Tibial nerve (tissue), 4 donors: ENCODE measurements around the gene SLC15A5. TPM values are rescaled to one million over a fixed set of nuclear protein-coding genes. Genes with fewer than 3 reads are reported as not detected.

ENCODE experiments used
- DNase-seq, 2 donors: peaks; one replicate each; pipeline ENCODE4 v3.0.0-alpha.2; 2019; ENCODE audit warnings: low spot score in 2 of 2
- H3K27ac ChIP-seq, 4 donors: fragments of 200-600 bp; sonication (generic) in 3 of 4; one replicate each; pipeline ENCODE4 v1.5.1; 2017 to 2019; ENCODE audit warnings: mild to moderate bottlenecking in 1 of 4
- H3K27me3 ChIP-seq, 2 donors: fragments of 200-600 bp; sonication (generic) in 1 of 2; one replicate each; pipeline versions ENCODE4 v1.5.1 to v1.6.0; 2017 to 2019
- H3K36me3 ChIP-seq, 3 donors: fragments of 200-600 bp; sonication (generic); one replicate each; pipeline ENCODE4 v1.5.1; 2018 to 2019
- H3K4me1 ChIP-seq, 4 donors: fragments of 200-600 bp; sonication (generic) in 3 of 4; one replicate each; pipeline ENCODE4 v1.5.1; 2017 to 2019
- H3K4me3 ChIP-seq, 4 donors: fragments of 200-600 bp; sonication (generic) in 3 of 4; one replicate each; pipeline ENCODE4 v1.5.1; 2017 to 2019; ENCODE audit warnings: mild to moderate bottlenecking in 1 of 4, moderate library complexity in 1 of 4
- H3K9me3 ChIP-seq, 4 donors: fragments of 200-600 bp; sonication (generic) in 3 of 4; one replicate each; pipeline ENCODE4 v1.5.1; 2017 to 2019
- CTCF ChIP-seq, 5 experiments: fragments of 200-600 bp in 3 of 5; fragments of 450-650 bp in 2 of 5; sonication (generic) in 3 of 5; IDR thresholded peaks; one replicate each; pipeline ENCODE4 v1.5.1; 2016 to 2019; ENCODE audit warnings: antibody characterized with exemption in 5 of 5, mild to moderate bottlenecking in 3 of 5, moderate library complexity in 2 of 5
- EP300 ChIP-seq, 2 donors: sonication (generic); formaldehyde crosslinking; IDR thresholded peaks; one replicate each; pipeline ENCODE4 v1.6.1; 2017; ENCODE audit warnings: antibody characterized with exemption in 2 of 2, mild to moderate bottlenecking in 1 of 2
- POLR2A ChIP-seq, 2 donors: fragments of 450-650 bp; IDR thresholded peaks; one replicate each; pipeline ENCODE4 v1.6.1; 2017; ENCODE audit warnings: antibody characterized with exemption in 2 of 2, mild to moderate bottlenecking in 2 of 2, moderate library complexity in 2 of 2
- WGBS, 2 donors: methylation state at CpG; one replicate each; pipeline ENCODE4 v1.1.5; 2018; 5-methylcytosine and 5-hydroxymethylcytosine counted together
- total RNA-seq, 4 donors: library from RNA; depleted of rRNA; stranded (reverse); fragments of >200 nt; gene quantifications; one replicate each; pipeline ENCODE4 v1.1.0, GENCODE V29; 2016

SLC15A5 gene
- total RNA-seq, 4 donors from 2014 or later = not detected

DNA sequence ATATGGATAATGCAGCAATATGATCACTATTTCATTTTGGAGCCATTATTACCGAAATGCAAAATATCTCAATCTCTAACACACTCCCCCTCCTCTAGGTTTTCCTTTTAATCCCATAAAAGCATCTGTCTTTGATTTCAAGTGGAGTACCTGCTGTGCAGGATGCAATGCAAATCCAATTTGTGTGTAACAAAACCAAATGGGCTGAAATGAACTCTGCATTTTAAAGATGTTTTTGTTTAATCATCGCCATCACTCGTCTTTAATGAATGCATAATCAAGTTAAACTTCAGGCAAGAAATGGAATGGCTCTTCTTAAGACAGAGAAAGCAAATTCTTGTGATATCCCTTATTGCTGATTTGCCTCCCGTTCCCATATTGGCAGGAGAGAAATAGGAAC is 114.3 kb downstream of the SLC15A5 start:
- no peak for DNase-seq
- WGBS, 2 donors = 66 to 71% methylated on average over 4 of the region's 4 CpGs
- TF ChIP-seq POLR2A (IDR thresholded peaks at IDR 0.05) (no peak), CTCF (IDR thresholded peaks at IDR 0.05) (no peak), EP300 (IDR thresholded peaks at IDR 0.05) (no peak)

GRCh38 chr12:16159571-16159970 is 117.9 kb downstream of the SLC15A5 start:
- Histone ChIP-seq H3K36me3 (no peaks in the 10 kb centered on the region), H3K4me1 (no peaks in the 10 kb centered on the region), H3K27me3 (no peaks in the 10 kb centered on the region), H3K9me3 (no peaks in the 10 kb centered on the region), H3K4me3 (no peak overlapping the region), H3K27ac (no peak overlapping the region)
- no peak for TF ChIP-seq CTCF (IDR thresholded peaks at IDR 0.05)
- TF ChIP-seq POLR2A (IDR thresholded peaks at IDR 0.05) = no peak
- TF ChIP-seq EP300 (IDR thresholded peaks at IDR 0.05) = no peak
- no peak for DNase-seq
- WGBS, 2 donors = 25 to 39% methylated on average over 1 of the region's 1 CpG

More for the DNA sequence above, 114.3 kb downstream of the SLC15A5 start:
- Histone ChIP-seq H3K4me1 (no peaks in the 10 kb centered on the region), H3K27ac (no peak overlapping the region), H3K9me3 (no peaks in the 10 kb centered on the region), H3K4me3 (no peak overlapping the region), H3K36me3 (no peaks in the 10 kb centered on the region), H3K27me3 (no peaks in the 10 kb centered on the region)

- no peaks in the 10 kb centered on the region for H3K9me3 ChIP-seq
- DNase-seq = no peak
- TF ChIP-seq CTCF (IDR thresholded peaks at IDR 0.05) (no peak), EP300 (IDR thresholded peaks at IDR 0.05) (no peak), POLR2A (IDR thresholded peaks at IDR 0.05) (no peak)
- H3K27ac ChIP-seq = no peak overlapping the region
- no peaks in the 10 kb centered on the region for H3K36me3 ChIP-seq
- WGBS, 2 donors = 87 to 95% methylated on average over 1 of the region's 1 CpG
- no peaks in the 10 kb centered on the region for H3K4me1 ChIP-seq
- H3K27me3 ChIP-seq = no peaks in the 10 kb centered on the region
- H3K4me3 ChIP-seq = no peak overlapping the region
Measured at GRCh38 chr12:16158050-16158449, 119.4 kb downstream of the SLC15A5 start.

GRCh38 chr12:16155938-16156337 is 121.5 kb downstream of the SLC15A5 start:
- Histone ChIP-seq H3K27ac (no peak overlapping the region), H3K9me3 (no peaks in the 10 kb centered on the region), H3K27me3 (no peaks in the 10 kb centered on the region), H3K4me1 (no peaks in the 10 kb centered on the region), H3K36me3 (no peaks in the 10 kb centered on the region), H3K4me3 (no peak overlapping the region)
- no peak for TF ChIP-seq CTCF (IDR thresholded peaks at IDR 0.05)
- no peak for TF ChIP-seq POLR2A (IDR thresholded peaks at IDR 0.05)
- TF ChIP-seq EP300 (IDR thresholded peaks at IDR 0.05) = no peak
- 85 to 91% methylated on average over 1 of the region's 1 CpG for WGBS, 2 donors
- DNase-seq = no peak

GRCh38 chr12:16154990-16155389 is 122.5 kb downstream of the SLC15A5 start:
- Histone ChIP-seq H3K27ac (no peak overlapping the region), H3K36me3 (no peaks in the 10 kb centered on the region), H3K9me3 (no peaks in the 10 kb centered on the region), H3K4me1 (peaks cover 0 to 7% (median 0%) of the 10 kb centered on the region in 4 donors), H3K27me3 (no peaks in the 10 kb centered on the region), H3K4me3 (no peak overlapping the region)
- TF ChIP-seq EP300 (IDR thresholded peaks at IDR 0.05) = no peak
- TF ChIP-seq CTCF (IDR thresholded peaks at IDR 0.05) = no peak
- no peak for TF ChIP-seq POLR2A (IDR thresholded peaks at IDR 0.05)
- DNase-seq = no peak
